Transverse colon (tissue), 4 donors: ENCODE measurements around the gene ULBP3. TPM values are rescaled to one million over a fixed set of nuclear protein-coding genes. Genes with fewer than 3 reads are reported as not detected.

ENCODE experiments used
- DNase-seq: peaks from one replicate; pipeline ENCODE4 v3.0.0-alpha.2; 2019
- H3K27ac ChIP-seq, 4 donors: fragments of 200-600 bp; sonication (generic); 2 replicates each; pipeline ENCODE4 v1.5.1; 2016 to 2018; ENCODE audit warnings: inconsistent platforms in 4 of 4
- H3K27me3 ChIP-seq: fragments of 200-600 bp; sonication (generic); 2 replicates; pipeline ENCODE4 v1.5.1; 2017; ENCODE audit warnings: inconsistent platforms
- H3K36me3 ChIP-seq, 4 donors: fragments of 200-600 bp; sonication (generic); 2 replicates each; pipeline ENCODE4 v1.5.1; 2017 to 2019; ENCODE audit warnings: inconsistent platforms in 4 of 4
- H3K4me1 ChIP-seq, 4 donors: fragments of 200-600 bp; sonication (generic); 2 replicates each; pipeline ENCODE4 v1.5.1; 2017 to 2020; ENCODE audit warnings: inconsistent platforms in 4 of 4
- H3K4me3 ChIP-seq, 4 donors: fragments of 200-600 bp; sonication (generic); 1 replicate in 1 of 4; 2 replicates in 3 of 4; pipeline versions ENCODE4 v1.5.1 to v1.6.1; 2017 to 2019; ENCODE audit warnings: inconsistent platforms in 4 of 4
- H3K9me3 ChIP-seq, 2 donors: fragments of 200-600 bp; sonication (generic); 2 replicates each; pipeline ENCODE4 v1.5.1; 2017 to 2019; ENCODE audit warnings: inconsistent platforms in 2 of 2
- CTCF ChIP-seq, 5 experiments: fragments of 200-600 bp in 3 of 5; fragments of 450-650 bp in 2 of 5; sonication (generic) in 3 of 5; IDR thresholded peaks; 1 replicate in 2 of 5; 2 replicates in 3 of 5; pipeline ENCODE4 v1.5.1; 2016 to 2017; ENCODE audit warnings: antibody characterized with exemption in 5 of 5, inconsistent platforms in 3 of 5, mild to moderate bottlenecking in 2 of 5, moderate library complexity in 1 of 5
- EP300 ChIP-seq: sonication (generic); formaldehyde crosslinking; IDR thresholded peaks from one replicate; pipeline ENCODE4 v1.6.1; 2017; ENCODE audit warnings: antibody characterized with exemption, low read depth
- POLR2A ChIP-seq: fragments of 450-650 bp; IDR thresholded peaks from one replicate; pipeline ENCODE4 v1.6.1; 2016; ENCODE audit warnings: antibody characterized with exemption, mild to moderate bottlenecking, moderate library complexity
- POLR2AphosphoS5 ChIP-seq, 3 donors: sonication (generic); formaldehyde crosslinking; IDR thresholded peaks; one replicate each; pipeline ENCODE4 v1.6.1; 2016; ENCODE audit warnings: antibody characterized with exemption in 3 of 3
- WGBS, 2 donors: methylation state at CpG; one replicate each; pipeline ENCODE4 v1.1.5; 2018; ENCODE audit warnings: low coverage in 1 of 2; 5-methylcytosine and 5-hydroxymethylcytosine counted together
- in situ Hi-C, 4 donors: fragments of 200-750 bp; cut with MboI; loops; one replicate each; pipeline versions ENCODE4 v1.15.0 to v1.15.1; 2017; ENCODE audit warnings: low sequenced_read_pairs in 3 of 4, low pct_ligation_motif_present in 1 of 4, low pct_unique_long_range_greater_than_20kb in 1 of 4
- intact Hi-C: fragments of 100-400 bp; cut with DNase I; formaldehyde crosslinking; loops from one replicate; pipeline ENCODE4 v1.15.1; 2023; ENCODE audit warnings: low total_unique reads
- total RNA-seq, 4 donors: library from RNA; depleted of rRNA; stranded (reverse); fragments of >200 nt; gene quantifications; one replicate each; pipeline ENCODE4 v1.1.0, GENCODE V29; 2016

The ULBP3 gene
- total RNA-seq, 4 donors from 2014 or later, result 0.79 to 2.0 TPM; not detected in 2

- H3K27ac ChIP-seq, result no peak overlapping the region
- in situ Hi-C loops (no loop called here), intact Hi-C loops (no loop called here)
- no peaks in the 10 kb centered on the region for H3K9me3 ChIP-seq
- H3K27me3 ChIP-seq, result peaks cover 46% of the 10 kb centered on the region
- H3K4me3 ChIP-seq, result no peak overlapping the region
- DNase-seq, result no peak
- 89 to 96% methylated on average over 5 to 8 of the region's 8 CpGs for WGBS, 2 donors
- TF ChIP-seq POLR2AphosphoS5 (IDR thresholded peaks at IDR 0.05), result no peak
- TF ChIP-seq CTCF (IDR thresholded peaks at IDR 0.05), result no peak
- TF ChIP-seq EP300, result no peak
- no peak for TF ChIP-seq POLR2A
- H3K36me3 ChIP-seq, result no peaks in the 10 kb centered on the region
- peaks cover 2 to 6% (median 4%) of the 10 kb centered on the region in 4 donors for H3K4me1 ChIP-seq
Observed at GRCh38 chr6:150032598-150032997, 36.3 kb downstream of the ULBP3 start.

GRCh38 chr6:150030611-150031010, 38.3 kb downstream of the ULBP3 start:
- WGBS, 2 donors, result 85% methylated on average over 3 of the region's 3 CpGs; no CpG with 5 or more reads in 1 of the 2 donors
- Histone ChIP-seq H3K36me3 (no peaks in the 10 kb centered on the region), H3K27me3 (peaks cover 46% of the 10 kb centered on the region), H3K4me3 (no peak overlapping the region), H3K4me1 (peaks cover 4 to 7% (median 5%) of the 10 kb centered on the region in 4 donors), H3K9me3 (no peaks in the 10 kb centered on the region), H3K27ac (no peak overlapping the region)
- DNase-seq, result no peak
- TF ChIP-seq POLR2AphosphoS5 (IDR thresholded peaks at IDR 0.05) (no peak), POLR2A (no peak), CTCF (IDR thresholded peaks at IDR 0.05) (no peak), EP300 (no peak)
- in situ Hi-C loops, result no loop called here
- intact Hi-C loops, result no loop called here

DNA sequence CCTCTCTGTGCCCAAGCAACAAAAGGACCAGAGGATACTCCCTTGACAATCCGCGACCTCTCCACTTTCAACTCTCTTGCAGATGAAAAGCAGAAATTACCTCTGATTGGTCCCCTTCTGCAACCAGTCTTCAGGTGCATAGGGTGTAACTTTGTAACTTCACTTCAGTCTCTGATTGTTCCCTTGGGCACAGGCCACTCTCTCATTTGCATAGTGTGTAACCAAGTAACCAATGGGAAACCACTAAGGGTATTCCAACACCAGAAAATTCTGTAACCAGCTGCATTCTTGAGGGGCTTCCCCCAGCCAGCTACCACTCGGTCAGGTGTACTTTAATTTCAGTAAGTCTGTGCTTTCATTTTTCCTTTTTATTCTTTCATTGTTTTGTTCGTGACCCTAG, 39.2 kb downstream of the ULBP3 start:
- no peak for TF ChIP-seq POLR2AphosphoS5 (IDR thresholded peaks at IDR 0.05)
- TF ChIP-seq CTCF (IDR thresholded peaks at IDR 0.05), result no peak
- no peak for TF ChIP-seq POLR2A
- no peak for TF ChIP-seq EP300
- Histone ChIP-seq H3K4me1 (peaks cover 11 to 15% (median 13%) of the 10 kb centered on the region in 4 donors), H3K9me3 (no peaks in the 10 kb centered on the region), H3K27me3 (peaks cover 46% of the 10 kb centered on the region), H3K4me3 (no peak overlapping the region), H3K27ac (no peak overlapping the region), H3K36me3 (no peaks in the 10 kb centered on the region)
- no peak for DNase-seq
- in situ Hi-C loops (loop anchor here in 1 of 4 donors (5.0 kb wide), 1 partner anchor 97 kb away; no protein-coding TSS in a partner anchor), intact Hi-C loops (no loop called here)
- WGBS, 2 donors, result 84% methylated on average over 4 of the region's 4 CpGs; no CpG with 5 or more reads in 1 of the 2 donors

DNA sequence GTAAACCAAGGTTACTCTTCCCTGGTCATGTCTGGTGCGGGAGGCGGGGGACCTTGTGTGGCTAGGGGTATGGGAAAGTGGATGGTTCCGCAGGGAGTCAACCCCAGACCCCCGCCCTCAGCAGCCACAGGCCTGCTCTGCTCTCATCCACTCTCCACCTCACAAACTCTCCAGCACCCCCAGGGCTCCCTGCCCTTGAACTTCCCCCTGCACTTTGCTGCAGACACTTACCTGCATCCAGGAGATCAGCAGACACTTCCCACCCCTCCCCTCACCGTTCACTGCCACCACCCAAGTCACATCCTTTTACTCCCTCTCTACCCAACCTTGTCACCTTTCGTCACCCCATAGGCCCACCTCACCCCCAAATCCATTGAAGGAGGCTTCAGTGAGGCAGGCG, 39.6 kb downstream of the ULBP3 start:
- Histone ChIP-seq H3K9me3 (no peaks in the 10 kb centered on the region), H3K27me3 (peaks cover 46% of the 10 kb centered on the region), H3K36me3 (no peaks in the 10 kb centered on the region), H3K27ac (no peak overlapping the region), H3K4me3 (no peak overlapping the region), H3K4me1 (peaks cover 11 to 16% (median 13%) of the 10 kb centered on the region in 4 donors)
- 84 to 100% methylated on average over 1 to 7 of the region's 7 CpGs for WGBS, 2 donors
- intact Hi-C loops (no loop called here), in situ Hi-C loops (loop anchor here in 1 of 4 donors (5.0 kb wide), 1 partner anchor 97 kb away; no protein-coding TSS in a partner anchor)
- TF ChIP-seq POLR2AphosphoS5 (IDR thresholded peaks at IDR 0.05) (no peak), CTCF (IDR thresholded peaks at IDR 0.05) (no peak), POLR2A (no peak), EP300 (no peak)
- DNase-seq, result no peak
